ENCODE data around the gene LAMC1.

DNA sequence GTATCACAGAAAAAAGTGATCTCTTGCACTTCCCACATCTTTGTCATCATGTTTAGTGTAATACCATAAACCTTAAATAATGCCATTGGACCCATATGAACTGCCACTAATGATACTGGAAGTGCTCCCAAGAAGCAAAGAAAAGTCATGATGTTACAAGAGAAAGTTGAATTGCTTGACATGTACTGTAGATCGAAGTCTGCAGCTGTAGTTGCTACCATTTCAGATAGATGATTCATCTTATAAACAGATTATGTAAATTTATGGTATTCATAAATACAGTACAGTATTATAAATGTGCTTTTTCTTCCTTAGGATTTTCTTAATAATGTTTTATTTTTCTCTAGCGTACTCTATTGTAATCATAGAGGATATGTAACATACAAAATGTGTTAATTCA is 132.7 kb downstream of the LAMC1 start:
- TF ChIP-seq, protein P1, sequence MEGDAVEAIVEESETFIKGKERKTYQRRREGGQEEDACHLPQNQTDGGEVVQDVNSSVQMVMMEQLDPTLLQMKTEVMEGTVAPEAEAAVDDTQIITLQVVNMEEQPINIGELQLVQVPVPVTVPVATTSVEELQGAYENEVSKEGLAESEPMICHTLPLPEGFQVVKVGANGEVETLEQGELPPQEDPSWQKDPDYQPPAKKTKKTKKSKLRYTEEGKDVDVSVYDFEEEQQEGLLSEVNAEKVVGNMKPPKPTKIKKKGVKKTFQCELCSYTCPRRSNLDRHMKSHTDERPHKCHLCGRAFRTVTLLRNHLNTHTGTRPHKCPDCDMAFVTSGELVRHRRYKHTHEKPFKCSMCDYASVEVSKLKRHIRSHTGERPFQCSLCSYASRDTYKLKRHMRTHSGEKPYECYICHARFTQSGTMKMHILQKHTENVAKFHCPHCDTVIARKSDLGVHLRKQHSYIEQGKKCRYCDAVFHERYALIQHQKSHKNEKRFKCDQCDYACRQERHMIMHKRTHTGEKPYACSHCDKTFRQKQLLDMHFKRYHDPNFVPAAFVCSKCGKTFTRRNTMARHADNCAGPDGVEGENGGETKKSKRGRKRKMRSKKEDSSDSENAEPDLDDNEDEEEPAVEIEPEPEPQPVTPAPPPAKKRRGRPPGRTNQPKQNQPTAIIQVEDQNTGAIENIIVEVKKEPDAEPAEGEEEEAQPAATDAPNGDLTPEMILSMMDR (IDR thresholded peaks at IDR 0.05), result no peak
- TF ChIP-seq POLR2A (IDR thresholded peaks at IDR 0.05), result no peak

All from body of pancreas (tissue), 4 donors.